C4-2B (cell line): ENCODE measurements around the gene TRIM29.

Experiments used
- ZFX ChIP-seq: fragments of 450-650 bp; IDR thresholded peaks from 2 replicates; pipeline ENCODE4 v1.6.1; 2017
- TF ChIP-seq, protein P1 (sequence below): fragments of 450-650 bp; conservative IDR thresholded peaks from 2 replicates; pipeline ENCODE4 v1.5.1; 2017; ENCODE audit warnings: mild to moderate bottlenecking

DNA sequence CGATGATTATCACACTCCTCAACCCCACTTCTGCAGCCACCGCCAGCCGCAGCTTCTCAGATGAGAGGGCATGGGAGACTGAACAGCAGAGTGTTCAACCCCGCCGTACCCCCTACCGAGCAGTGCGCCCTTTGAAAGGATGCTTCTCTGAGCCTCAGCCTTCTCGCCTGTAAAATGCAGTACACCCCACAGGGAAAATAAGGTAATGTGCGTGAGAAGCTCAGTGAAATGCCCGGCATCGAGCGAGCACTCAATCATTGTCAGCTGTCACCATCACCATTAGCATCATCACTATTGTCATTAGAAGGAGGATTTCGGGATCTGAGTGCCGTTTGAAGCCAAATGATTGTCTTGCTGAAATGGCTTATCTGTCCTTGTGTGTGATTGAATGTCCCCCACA is 13.6 kb downstream of the TRIM29 start:
- TF ChIP-seq, protein P1, sequence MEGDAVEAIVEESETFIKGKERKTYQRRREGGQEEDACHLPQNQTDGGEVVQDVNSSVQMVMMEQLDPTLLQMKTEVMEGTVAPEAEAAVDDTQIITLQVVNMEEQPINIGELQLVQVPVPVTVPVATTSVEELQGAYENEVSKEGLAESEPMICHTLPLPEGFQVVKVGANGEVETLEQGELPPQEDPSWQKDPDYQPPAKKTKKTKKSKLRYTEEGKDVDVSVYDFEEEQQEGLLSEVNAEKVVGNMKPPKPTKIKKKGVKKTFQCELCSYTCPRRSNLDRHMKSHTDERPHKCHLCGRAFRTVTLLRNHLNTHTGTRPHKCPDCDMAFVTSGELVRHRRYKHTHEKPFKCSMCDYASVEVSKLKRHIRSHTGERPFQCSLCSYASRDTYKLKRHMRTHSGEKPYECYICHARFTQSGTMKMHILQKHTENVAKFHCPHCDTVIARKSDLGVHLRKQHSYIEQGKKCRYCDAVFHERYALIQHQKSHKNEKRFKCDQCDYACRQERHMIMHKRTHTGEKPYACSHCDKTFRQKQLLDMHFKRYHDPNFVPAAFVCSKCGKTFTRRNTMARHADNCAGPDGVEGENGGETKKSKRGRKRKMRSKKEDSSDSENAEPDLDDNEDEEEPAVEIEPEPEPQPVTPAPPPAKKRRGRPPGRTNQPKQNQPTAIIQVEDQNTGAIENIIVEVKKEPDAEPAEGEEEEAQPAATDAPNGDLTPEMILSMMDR: no peak
- TF ChIP-seq ZFX: no peak
